ENCODE results near the gene ZNF507.

GRCh38 chr19:32350471-32350865 is 5.1 kb downstream of the ZNF507 start:
- TF ChIP-seq ZFP91 (CRISPR knock-in tag; IDR thresholded peaks at IDR 0.05) (no peak), EZH2 (IDR thresholded peaks at IDR 0.05; ENCODE audit: borderline replicate concordance, low read depth, low read length) (no peak), MTA3 (IDR thresholded peaks at IDR 0.05; ENCODE audit: borderline replicate concordance) (no peak), ZNF589 (CRISPR knock-in tag; IDR thresholded peaks at IDR 0.05; ENCODE audit: low read depth) (no peak), HCFC1 (IDR thresholded peaks at IDR 0.05; ENCODE audit: low read depth, low read length) (no peak), SNRNP70 (optimal IDR thresholded peaks at IDR 0.05; ENCODE audit: low read depth, low read length) (no peak), ATF2 (CRISPR knock-in tag; IDR thresholded peaks at IDR 0.05) (no peak), RBFOX2 (IDR thresholded peaks at IDR 0.05; ENCODE audit: low read depth, low read length) (no peak), CHD2 (IDR thresholded peaks at IDR 0.05; ENCODE audit: low read depth, low read length) (no peak), ZNF655 (CRISPR knock-in tag; IDR thresholded peaks at IDR 0.05) (no peak)
